Thyroid gland (tissue), 4 donors: ENCODE data around the gene ZBED2. TPM values are rescaled to one million over a fixed set of nuclear protein-coding genes. Genes with fewer than 3 reads are reported as not detected.
"Not testable (repeated sequence)": the region's sequence is repeated elsewhere in the genome, so short reads cannot be mapped to it uniquely, and the experiment has no call there.

Source experiments
- DNase-seq, 2 donors: peaks; one replicate each; pipeline ENCODE4 v3.0.0-alpha.2; 2019
- H3K27ac ChIP-seq, 3 donors: fragments of 200-600 bp; sonication (generic); 1 replicate in 2 of 3; 2 replicates in 1 of 3; pipeline ENCODE4 v1.5.1; 2016 to 2019; ENCODE audit warnings: mild to moderate bottlenecking in 1 of 3, moderate library complexity in 1 of 3
- H3K27me3 ChIP-seq: fragments of 200-600 bp; sonication (generic); one replicate; pipeline ENCODE4 v1.5.1; 2019
- H3K36me3 ChIP-seq, 2 donors: fragments of 200-600 bp; sonication (generic); one replicate each; pipeline ENCODE4 v1.5.1; 2016 to 2019
- H3K4me1 ChIP-seq, 2 donors: fragments of 200-600 bp; sonication (generic); one replicate each; pipeline ENCODE4 v1.5.1; 2017 to 2019
- H3K4me3 ChIP-seq, 3 donors: fragments of 200-600 bp; sonication (generic); replicated peaks in 1 of 3; 1 replicate in 2 of 3; 2 replicates in 1 of 3; pipeline ENCODE4 v1.5.1; 2016; ENCODE audit warnings: mild to moderate bottlenecking in 1 of 3
- H3K9me3 ChIP-seq: fragments of 200-600 bp; sonication (generic); one replicate; pipeline ENCODE4 v1.5.1; 2017
- POLR2A ChIP-seq, 2 donors: fragments of 450-650 bp; IDR thresholded peaks; one replicate each; pipeline ENCODE4 v1.6.1; 2017; ENCODE audit warnings: antibody characterized with exemption in 2 of 2, mild to moderate bottlenecking in 2 of 2, moderate library complexity in 1 of 2
- WGBS, 2 donors: methylation state at CpG; one replicate each; pipeline ENCODE4 v1.1.5; 2017; 5-methylcytosine and 5-hydroxymethylcytosine counted together
- intact Hi-C: fragments of 100-400 bp; cut with DNase I; formaldehyde crosslinking; loops from one replicate; pipeline ENCODE4 v1.15.1; 2023
- total RNA-seq, 4 donors: library from RNA; depleted of rRNA; stranded (reverse); fragments of >200 nt; gene quantifications; one replicate each; pipeline ENCODE4 v1.2.3, GENCODE V29; 2016
- TF ChIP-seq, protein P1 (sequence below), 6 experiments: fragments of 200-600 bp in 3 of 6; fragments of 450-650 bp in 3 of 6; sonication (generic) in 3 of 6; IDR thresholded peaks; one replicate each; pipeline ENCODE4 v1.5.1; 2016 to 2019; ENCODE audit warnings: antibody characterized with exemption in 6 of 6, mild to moderate bottlenecking in 2 of 6, inconsistent platforms in 1 of 6, moderate library complexity in 1 of 6

ZBED2 gene
- total RNA-seq, 4 donors from 2014 or later: 31.1 to 163 (median 88.9) TPM

DNA sequence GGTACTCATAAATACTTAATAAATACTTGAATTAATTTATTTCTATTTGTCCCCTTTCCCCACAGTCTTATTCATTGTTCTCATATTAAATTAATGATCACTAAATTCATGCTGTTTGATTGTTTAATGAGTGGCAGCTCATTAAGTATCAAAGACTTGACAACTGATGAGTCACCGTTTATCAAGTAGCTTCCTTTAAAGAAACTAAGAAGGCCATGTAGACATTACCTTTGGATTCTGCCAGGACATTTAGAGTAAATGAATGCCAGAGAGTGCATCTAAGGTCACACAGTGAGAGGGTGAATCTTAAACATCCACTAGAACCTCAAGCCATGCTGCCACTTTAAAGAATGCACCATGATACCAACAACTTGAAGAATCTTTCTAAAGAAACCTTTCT, 23.9 kb downstream of the ZBED2 start:
- no peaks in the 10 kb centered on the region for H3K4me1 ChIP-seq
- no peak for DNase-seq
- TF ChIP-seq, protein P1, sequence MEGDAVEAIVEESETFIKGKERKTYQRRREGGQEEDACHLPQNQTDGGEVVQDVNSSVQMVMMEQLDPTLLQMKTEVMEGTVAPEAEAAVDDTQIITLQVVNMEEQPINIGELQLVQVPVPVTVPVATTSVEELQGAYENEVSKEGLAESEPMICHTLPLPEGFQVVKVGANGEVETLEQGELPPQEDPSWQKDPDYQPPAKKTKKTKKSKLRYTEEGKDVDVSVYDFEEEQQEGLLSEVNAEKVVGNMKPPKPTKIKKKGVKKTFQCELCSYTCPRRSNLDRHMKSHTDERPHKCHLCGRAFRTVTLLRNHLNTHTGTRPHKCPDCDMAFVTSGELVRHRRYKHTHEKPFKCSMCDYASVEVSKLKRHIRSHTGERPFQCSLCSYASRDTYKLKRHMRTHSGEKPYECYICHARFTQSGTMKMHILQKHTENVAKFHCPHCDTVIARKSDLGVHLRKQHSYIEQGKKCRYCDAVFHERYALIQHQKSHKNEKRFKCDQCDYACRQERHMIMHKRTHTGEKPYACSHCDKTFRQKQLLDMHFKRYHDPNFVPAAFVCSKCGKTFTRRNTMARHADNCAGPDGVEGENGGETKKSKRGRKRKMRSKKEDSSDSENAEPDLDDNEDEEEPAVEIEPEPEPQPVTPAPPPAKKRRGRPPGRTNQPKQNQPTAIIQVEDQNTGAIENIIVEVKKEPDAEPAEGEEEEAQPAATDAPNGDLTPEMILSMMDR (IDR thresholded peaks at IDR 0.05): no peak
- no peak for TF ChIP-seq POLR2A (IDR thresholded peaks at IDR 0.05)
- no peaks in the 10 kb centered on the region for H3K27me3 ChIP-seq
- intact Hi-C loops: loop anchor here (5.0 kb wide), 1 partner anchor 121 kb away; no protein-coding TSS in a partner anchor
- no peaks in the 10 kb centered on the region for H3K9me3 ChIP-seq
- 91 to 93% methylated on average over 1 of the region's 1 CpG for WGBS, 2 donors
- no peak overlapping the region for H3K27ac ChIP-seq
- H3K36me3 ChIP-seq: no peaks in the 10 kb centered on the region
- H3K4me3 ChIP-seq: no peak overlapping the region

DNA sequence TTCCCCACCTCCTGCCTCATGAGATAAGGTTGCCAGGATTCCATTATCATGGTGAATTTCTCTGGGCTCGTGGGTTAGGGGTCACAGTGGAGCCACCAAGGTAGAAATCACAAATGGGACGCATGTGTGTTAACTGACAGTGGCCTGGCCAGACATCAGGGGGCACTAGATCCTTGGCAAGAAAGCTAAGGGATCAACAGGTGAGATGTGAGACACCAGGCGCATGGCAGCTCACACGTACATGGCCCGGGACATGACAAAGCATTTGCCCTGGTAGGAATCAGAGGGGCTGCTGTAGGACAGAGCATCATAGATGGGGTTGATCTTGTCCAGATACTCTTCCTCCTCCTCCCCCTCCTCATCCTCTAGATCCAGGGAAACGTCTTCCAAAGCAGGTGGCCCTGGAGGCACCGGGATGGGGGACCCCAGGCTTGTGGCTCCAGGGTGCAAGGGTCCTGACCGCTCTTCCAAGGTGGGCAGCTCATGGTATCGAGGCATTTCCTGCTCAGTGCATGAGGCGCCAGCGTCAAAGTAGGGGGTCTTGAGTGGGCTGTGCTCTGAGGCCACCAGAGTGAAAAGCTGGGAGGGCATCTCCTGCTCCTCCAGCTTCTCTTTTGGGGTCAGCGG, 24.6 kb downstream of the ZBED2 start:
- no peak overlapping the region for H3K27ac ChIP-seq
- H3K9me3 ChIP-seq: no peaks in the 10 kb centered on the region
- no peaks in the 10 kb centered on the region for H3K27me3 ChIP-seq
- DNase-seq: no peak
- H3K36me3 ChIP-seq: no peaks in the 10 kb centered on the region
- TF ChIP-seq POLR2A (IDR thresholded peaks at IDR 0.05): no peak
- TF ChIP-seq, protein P1 (IDR thresholded peaks at IDR 0.05): no peak
- intact Hi-C loops: loop anchor here (5.0 kb wide), 1 partner anchor 122 kb away; no protein-coding TSS in a partner anchor
- H3K4me3 ChIP-seq: no peak overlapping the region
- WGBS, 2 donors: 95 to 97% methylated on average over 8 to 12 of the region's 12 CpGs
- no peaks in the 10 kb centered on the region for H3K4me1 ChIP-seq

DNA sequence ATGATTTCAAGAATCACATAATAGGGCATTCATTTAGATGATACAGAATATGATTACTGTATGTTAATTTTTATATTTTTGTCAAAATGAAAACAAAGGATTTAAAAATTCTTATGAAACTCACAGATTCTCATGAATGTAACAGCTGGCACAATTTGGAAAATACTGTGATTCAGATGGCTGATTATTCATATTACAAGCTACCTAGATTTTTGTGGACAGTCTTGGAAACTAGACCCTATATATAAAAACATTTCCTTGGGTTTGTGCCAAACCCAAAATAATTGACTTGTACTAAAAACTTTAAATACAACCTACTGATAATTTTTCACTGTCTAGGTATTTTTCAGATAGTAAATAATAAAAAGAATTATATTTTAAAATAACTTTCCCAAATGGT, 26.2 kb downstream of the ZBED2 start:
- Histone ChIP-seq H3K27me3 (no peaks in the 10 kb centered on the region), H3K9me3 (no peaks in the 10 kb centered on the region), H3K27ac (no peak overlapping the region), H3K4me3 (no peak overlapping the region), H3K4me1 (no peaks in the 10 kb centered on the region), H3K36me3 (no peaks in the 10 kb centered on the region)
- TF ChIP-seq POLR2A (IDR thresholded peaks at IDR 0.05): no peak
- TF ChIP-seq, protein P1 (IDR thresholded peaks at IDR 0.05): no peak
- intact Hi-C loops: no loop called here
- no peak for DNase-seq

DNA sequence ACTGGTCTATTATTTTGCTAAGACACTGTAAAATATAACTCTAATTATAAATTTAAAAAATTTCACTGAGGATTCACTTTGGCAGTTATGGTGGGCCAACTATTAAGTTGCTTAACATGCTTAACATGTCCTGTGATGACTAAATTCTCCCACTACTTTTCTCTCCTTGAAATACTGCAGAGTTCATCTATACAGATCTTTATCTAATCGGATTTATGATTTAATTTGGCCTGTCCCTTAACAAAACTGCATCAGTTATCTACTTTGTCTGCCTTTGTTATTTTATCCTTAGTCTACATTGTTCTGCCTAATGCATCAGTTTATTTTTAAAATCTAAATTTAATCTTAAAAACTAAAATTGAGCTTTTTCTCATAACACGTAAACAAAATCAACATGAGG, 26.8 kb downstream of the ZBED2 start:
- TF ChIP-seq, protein P1 (IDR thresholded peaks at IDR 0.05): no peak
- TF ChIP-seq POLR2A (IDR thresholded peaks at IDR 0.05): no peak
- 87 to 89% methylated on average over 2 of the region's 2 CpGs for WGBS, 2 donors
- no peak for DNase-seq
- H3K4me1 ChIP-seq: no peaks in the 10 kb centered on the region
- H3K27ac ChIP-seq: no peak overlapping the region
- H3K9me3 ChIP-seq: no peaks in the 10 kb centered on the region
- no peaks in the 10 kb centered on the region for H3K27me3 ChIP-seq
- no peak overlapping the region for H3K4me3 ChIP-seq
- no peaks in the 10 kb centered on the region for H3K36me3 ChIP-seq
- intact Hi-C loops: no loop called here

DNA sequence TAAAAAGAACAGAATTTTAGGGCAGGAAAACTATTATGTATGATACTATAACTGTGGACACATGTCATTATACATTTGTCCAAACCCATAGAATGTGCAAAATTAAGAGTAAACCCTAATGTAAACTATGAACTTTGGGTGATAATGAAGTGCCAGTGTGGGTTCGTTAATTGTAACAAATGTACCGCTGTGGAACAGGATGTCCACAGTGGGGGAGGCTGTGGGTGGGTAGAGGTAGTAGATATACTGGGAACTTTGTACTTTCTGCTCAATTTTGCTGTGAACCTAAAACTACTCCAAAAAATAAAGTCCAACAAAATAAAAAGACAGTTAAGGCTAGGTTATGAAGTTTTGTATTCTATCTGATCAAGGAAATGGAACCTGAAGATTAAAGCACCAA, 28.3 kb downstream of the ZBED2 start:
- Histone ChIP-seq H3K27ac (no peak overlapping the region), H3K9me3 (no peaks in the 10 kb centered on the region), H3K36me3 (no peaks in the 10 kb centered on the region), H3K27me3 (no peaks in the 10 kb centered on the region), H3K4me1 (no peaks in the 10 kb centered on the region), H3K4me3 (no peak overlapping the region)
- no peak for DNase-seq
- intact Hi-C loops: no loop called here
- no peak for TF ChIP-seq POLR2A (IDR thresholded peaks at IDR 0.05)
- TF ChIP-seq, protein P1 (IDR thresholded peaks at IDR 0.05): no peak
- WGBS, 2 donors: 58 to 92% methylated on average over 2 of the region's 2 CpGs

DNA sequence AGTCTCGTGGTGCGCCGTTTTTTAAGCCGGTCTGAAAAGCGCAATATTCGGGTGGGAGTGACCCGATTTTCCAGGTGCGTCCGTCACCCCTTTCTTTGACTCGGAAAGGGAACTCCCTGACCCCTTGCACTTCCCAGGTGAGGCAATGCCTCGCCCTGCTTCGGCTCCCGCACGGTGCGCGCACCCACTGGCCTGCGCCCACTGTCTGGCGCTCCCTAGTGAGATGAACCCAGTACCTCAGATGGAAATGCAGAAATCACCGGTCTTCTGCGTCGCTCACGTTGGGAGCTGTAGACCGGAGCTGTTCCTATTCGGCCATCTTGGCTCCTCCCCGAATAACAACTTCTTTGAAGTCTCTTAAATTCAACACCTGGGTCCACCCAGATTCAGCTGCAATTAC, 33.2 kb downstream of the ZBED2 start:
- intact Hi-C loops, H3K27me3 ChIP-seq, H3K27ac ChIP-seq, DNase-seq, H3K4me1 ChIP-seq, H3K4me3 ChIP-seq, H3K9me3 ChIP-seq, H3K36me3 ChIP-seq: not testable (repeated sequence)
- 93 to 98% methylated on average over 18 of the region's 25 CpGs for WGBS, 2 donors
